Adrenal gland (tissue), 5 donors: ENCODE measurements around the gene SRGAP1.

Experiments
- POLR2A ChIP-seq, 2 donors: fragments of 450-650 bp; IDR thresholded peaks; one replicate each; pipeline ENCODE4 v1.6.1; 2017; ENCODE audit warnings: antibody characterized with exemption in 2 of 2, mild to moderate bottlenecking in 2 of 2, moderate library complexity in 1 of 2
- TF ChIP-seq, protein P1 (sequence below), 6 experiments: fragments of 450-650 bp in 4 of 6; fragments of 200-600 bp in 2 of 6; sonication (generic) in 1 of 6; IDR thresholded peaks; 1 replicate in 5 of 6; 2 replicates in 1 of 6; pipeline versions ENCODE4 v1.5.1 to v1.8.0; 2016 to 2021; ENCODE audit warnings: antibody characterized with exemption in 6 of 6, mild to moderate bottlenecking in 2 of 6, moderate library complexity in 1 of 6
- donor health status: DM: no; HTN: no; CAD: no.

DNA sequence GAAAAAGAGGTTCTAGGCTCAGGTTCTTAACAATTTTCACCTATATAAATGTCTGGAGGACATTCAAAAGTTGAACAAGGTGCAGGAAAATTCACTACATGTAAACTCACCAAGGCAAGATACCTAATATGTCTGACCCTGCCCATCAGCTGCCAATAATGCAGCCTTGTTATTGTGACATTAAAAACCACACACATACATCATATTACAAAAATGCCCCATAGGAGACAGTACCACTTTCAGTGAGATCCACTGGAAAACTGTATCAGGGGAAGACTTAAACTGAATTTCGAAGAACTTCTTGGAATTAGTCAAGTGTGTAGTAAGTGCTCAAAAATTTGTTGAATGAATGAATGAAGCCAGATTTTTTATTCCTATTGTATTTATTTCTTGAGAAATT lies 294.5 kb downstream of the SRGAP1 start:
- TF ChIP-seq, protein P1, sequence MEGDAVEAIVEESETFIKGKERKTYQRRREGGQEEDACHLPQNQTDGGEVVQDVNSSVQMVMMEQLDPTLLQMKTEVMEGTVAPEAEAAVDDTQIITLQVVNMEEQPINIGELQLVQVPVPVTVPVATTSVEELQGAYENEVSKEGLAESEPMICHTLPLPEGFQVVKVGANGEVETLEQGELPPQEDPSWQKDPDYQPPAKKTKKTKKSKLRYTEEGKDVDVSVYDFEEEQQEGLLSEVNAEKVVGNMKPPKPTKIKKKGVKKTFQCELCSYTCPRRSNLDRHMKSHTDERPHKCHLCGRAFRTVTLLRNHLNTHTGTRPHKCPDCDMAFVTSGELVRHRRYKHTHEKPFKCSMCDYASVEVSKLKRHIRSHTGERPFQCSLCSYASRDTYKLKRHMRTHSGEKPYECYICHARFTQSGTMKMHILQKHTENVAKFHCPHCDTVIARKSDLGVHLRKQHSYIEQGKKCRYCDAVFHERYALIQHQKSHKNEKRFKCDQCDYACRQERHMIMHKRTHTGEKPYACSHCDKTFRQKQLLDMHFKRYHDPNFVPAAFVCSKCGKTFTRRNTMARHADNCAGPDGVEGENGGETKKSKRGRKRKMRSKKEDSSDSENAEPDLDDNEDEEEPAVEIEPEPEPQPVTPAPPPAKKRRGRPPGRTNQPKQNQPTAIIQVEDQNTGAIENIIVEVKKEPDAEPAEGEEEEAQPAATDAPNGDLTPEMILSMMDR (IDR thresholded peaks at IDR 0.05): no peak
- no peak for TF ChIP-seq POLR2A (IDR thresholded peaks at IDR 0.05)
